ENCODE results near the gene KRTAP10-4.

DNA sequence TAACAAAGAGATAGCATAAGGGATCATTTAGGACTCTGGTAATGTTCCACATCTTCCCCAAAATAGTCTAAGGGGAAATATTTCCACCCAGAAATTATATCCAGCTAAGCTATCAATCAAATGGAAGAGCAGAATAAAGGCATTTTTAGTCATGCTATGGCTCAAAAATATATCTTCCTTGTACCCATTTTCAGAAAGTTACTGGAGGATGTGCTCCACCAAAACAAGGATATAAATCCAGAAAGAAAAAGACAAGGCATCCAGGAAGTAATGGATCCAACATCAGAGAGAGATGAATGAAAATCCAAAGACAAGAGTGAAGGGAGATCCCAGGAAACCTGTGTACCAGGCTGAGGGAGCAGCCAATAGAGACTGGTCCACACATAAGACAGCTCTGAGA is 35.7 kb downstream of the KRTAP10-4 start:
- TF ChIP-seq EZH2phosphoT487 (IDR thresholded peaks at IDR 0.05; ENCODE audit: low read depth, severe bottlenecking, unreplicated experiment) (no peak), EZH2 (IDR thresholded peaks at IDR 0.05; ENCODE audit: borderline replicate concordance) (no peak)
- TF ChIP-seq, protein P1, sequence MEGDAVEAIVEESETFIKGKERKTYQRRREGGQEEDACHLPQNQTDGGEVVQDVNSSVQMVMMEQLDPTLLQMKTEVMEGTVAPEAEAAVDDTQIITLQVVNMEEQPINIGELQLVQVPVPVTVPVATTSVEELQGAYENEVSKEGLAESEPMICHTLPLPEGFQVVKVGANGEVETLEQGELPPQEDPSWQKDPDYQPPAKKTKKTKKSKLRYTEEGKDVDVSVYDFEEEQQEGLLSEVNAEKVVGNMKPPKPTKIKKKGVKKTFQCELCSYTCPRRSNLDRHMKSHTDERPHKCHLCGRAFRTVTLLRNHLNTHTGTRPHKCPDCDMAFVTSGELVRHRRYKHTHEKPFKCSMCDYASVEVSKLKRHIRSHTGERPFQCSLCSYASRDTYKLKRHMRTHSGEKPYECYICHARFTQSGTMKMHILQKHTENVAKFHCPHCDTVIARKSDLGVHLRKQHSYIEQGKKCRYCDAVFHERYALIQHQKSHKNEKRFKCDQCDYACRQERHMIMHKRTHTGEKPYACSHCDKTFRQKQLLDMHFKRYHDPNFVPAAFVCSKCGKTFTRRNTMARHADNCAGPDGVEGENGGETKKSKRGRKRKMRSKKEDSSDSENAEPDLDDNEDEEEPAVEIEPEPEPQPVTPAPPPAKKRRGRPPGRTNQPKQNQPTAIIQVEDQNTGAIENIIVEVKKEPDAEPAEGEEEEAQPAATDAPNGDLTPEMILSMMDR (IDR thresholded peaks at IDR 0.05; ENCODE audit: poor library complexity), result no peak
